HG02798 (cell line): ENCODE data around the gene LRRC52.

Experiments used
- ATAC-seq: cut with Tn5 transposase; IDR thresholded peaks from one replicate; pipeline ENCODE4 v1.9.1; 2021; ENCODE audit warnings: mild to moderate bottlenecking; ENCODE audit not compliant: unreplicated experiment, poor library complexity

The LRRC52 gene

GRCh38 chr1:165536016-165536415 is 7.8 kb upstream of the LRRC52 start:
- no peak for ATAC-seq

- ATAC-seq: no peak
Measured at GRCh38 chr1:165537356-165538109, 6.3 kb upstream of the LRRC52 start.

- no peak for ATAC-seq
Measured at GRCh38 chr1:165539306-165539705, 4.5 kb upstream of the LRRC52 start.

- ATAC-seq: no peak
Measured at GRCh38 chr1:165539908-165540307, 3.9 kb upstream of the LRRC52 start.

- no peak for ATAC-seq
Measured at GRCh38 chr1:165542015-165542631, 1.7 kb upstream of the LRRC52 start.

- no peak for ATAC-seq
Measured at GRCh38 chr1:165542647-165543046, 1.2 kb upstream of the LRRC52 start.

GRCh38 chr1:165544996-165545395 is 1.2 kb downstream of the LRRC52 start:
- ATAC-seq: no peak

GRCh38 chr1:165545974-165546373 is 2.2 kb downstream of the LRRC52 start:
- no peak for ATAC-seq

- no peak for ATAC-seq
Measured at GRCh38 chr1:165549973-165550372, 6.2 kb downstream of the LRRC52 start.

GRCh38 chr1:165551469-165551868 is 7.7 kb downstream of the LRRC52 start:
- no peak for ATAC-seq

- no peak for ATAC-seq
Measured at GRCh38 chr1:165560883-165561656, 17.3 kb downstream of the LRRC52 start.

GRCh38 chr1:165562571-165562970 is 18.8 kb downstream of the LRRC52 start:
- no peak for ATAC-seq

GRCh38 chr1:165563551-165563950 is 19.8 kb downstream of the LRRC52 start:
- ATAC-seq: no peak

- no peak for ATAC-seq
Measured at GRCh38 chr1:165564561-165564960, 20.8 kb downstream of the LRRC52 start.

- ATAC-seq: no peak
Measured at GRCh38 chr1:165565751-165566490, 22.1 kb downstream of the LRRC52 start.

GRCh38 chr1:165570078-165570477 is 26.3 kb downstream of the LRRC52 start:
- no peak for ATAC-seq

GRCh38 chr1:165573787-165574186 is 30.0 kb downstream of the LRRC52 start:
- no peak for ATAC-seq

- ATAC-seq: no peak
Measured at GRCh38 chr1:165574295-165574694, 30.5 kb downstream of the LRRC52 start.

- ATAC-seq: no peak
Measured at GRCh38 chr1:165575468-165576099, 31.8 kb downstream of the LRRC52 start.

GRCh38 chr1:165576536-165576935 is 32.7 kb downstream of the LRRC52 start:
- no peak for ATAC-seq
